H7 (cell line): ENCODE measurements around the gene TFCP2. TPM values are rescaled to one million over a fixed set of nuclear protein-coding genes. Genes with fewer than 3 reads are reported as not detected.
"Not testable (repeated sequence)": the region's sequence is repeated elsewhere in the genome, so short reads cannot be mapped to it uniquely, and the experiment has no call there.

Experiments
- DNase-seq: peaks from one replicate; pipeline ENCODE4 v3.0.0; 2012
- H3K27me3 ChIP-seq: 2 replicates; pipeline ENCODE4 v1.6.0; 2011; ENCODE audit warnings: mild to moderate bottlenecking, low read length; ENCODE audit not compliant: control insufficient read depth, insufficient read depth
- H3K36me3 ChIP-seq: replicated peaks from 2 replicates; pipeline ENCODE4 v1.5.1; 2011; ENCODE audit warnings: low read length; ENCODE audit not compliant: control insufficient read depth, insufficient read depth
- H3K4me3 ChIP-seq: 2 replicates; pipeline ENCODE4 v1.5.1; 2011; ENCODE audit warnings: low read depth, mild to moderate bottlenecking, control low read depth, low read length, moderate library complexity; ENCODE audit not compliant: insufficient read depth
- total RNA-seq: library from RNA; depleted of rRNA; stranded (reverse); fragments of >200 nt; shearing (Covaris generic); gene quantifications from 2 replicates; pipeline ENCODE4 v1.2.3, GENCODE V29; 2014; rRNA removed

Gene TFCP2
- total RNA-seq, result 11.8 and 16.0 TPM in 2 replicates

DNA sequence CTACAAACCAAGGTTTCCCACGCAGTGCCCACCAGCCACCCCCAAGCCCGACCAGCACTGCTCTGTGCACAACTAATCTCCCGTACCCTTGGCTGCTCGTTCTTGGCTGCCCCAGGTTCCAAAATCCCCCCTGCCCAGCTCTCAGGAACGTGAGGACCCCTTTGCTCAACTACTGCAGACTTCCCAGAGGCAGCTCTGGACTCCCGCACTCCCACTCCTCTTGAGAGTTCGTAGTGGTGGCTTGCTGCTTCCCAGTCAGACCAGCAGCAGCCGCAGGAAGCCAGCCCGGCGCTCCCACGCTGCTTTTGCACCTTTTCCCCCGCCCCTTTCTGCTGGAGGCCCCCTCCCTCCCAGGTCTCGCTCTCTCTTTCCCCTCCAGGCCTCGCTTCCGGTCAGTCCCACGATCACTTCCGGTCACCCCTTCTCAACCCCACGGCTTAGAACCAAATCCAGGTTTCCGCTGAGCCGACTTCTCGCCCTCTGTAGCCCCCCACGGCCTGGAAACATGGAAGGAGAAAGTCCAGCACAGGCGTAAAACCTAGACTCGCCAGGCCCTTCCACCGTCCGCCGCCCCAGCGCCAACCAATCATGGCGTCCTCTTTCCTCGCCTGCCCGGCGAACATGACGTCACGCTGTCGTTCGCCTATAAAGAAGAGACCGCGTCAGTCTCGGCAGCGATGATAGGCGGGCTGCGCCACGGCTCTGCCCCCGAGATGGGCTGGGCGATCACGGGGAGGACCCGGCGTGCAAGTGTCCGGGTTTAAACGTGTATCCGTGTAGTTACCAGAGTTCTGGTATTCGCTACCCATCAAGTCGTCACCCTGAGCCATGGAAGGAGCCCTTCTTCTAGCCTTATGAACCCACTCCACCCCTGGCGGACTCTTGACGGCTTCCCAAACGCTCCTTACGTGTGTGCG lies at the start of gene TFCP2:
Gene TFCP2 (minus strand): TSS at position 621 of the 917 bp plus-strand sequence. CDS start 713 bp downstream, outside the sequence.
- Histone ChIP-seq H3K27me3 (no peaks in the 10 kb centered on the region), H3K4me3 (peak within 1 kb of the TSS; percentile 55), H3K36me3 (no peaks in the 10 kb centered on the region)
- peak; percentile 96 for DNase-seq

- H3K36me3 ChIP-seq, result no peaks in the 10 kb centered on the region
- no peak overlapping the region for H3K4me3 ChIP-seq
- no peak for DNase-seq
- no peaks in the 10 kb centered on the region for H3K27me3 ChIP-seq
Observed at GRCh38 chr12:51222461-51222860, 49.5 kb upstream of the TFCP2 start.

- H3K4me3 ChIP-seq, H3K36me3 ChIP-seq, DNase-seq, H3K27me3 ChIP-seq: not testable (repeated sequence)
Observed at GRCh38 chr12:51219857-51220256, 46.9 kb upstream of the TFCP2 start.

- Histone ChIP-seq H3K36me3 (no peaks in the 10 kb centered on the region), H3K4me3 (no peak overlapping the region)
- DNase-seq, result no peak
Observed at GRCh38 chr12:51219322-51219721, 46.4 kb upstream of the TFCP2 start.

DNA sequence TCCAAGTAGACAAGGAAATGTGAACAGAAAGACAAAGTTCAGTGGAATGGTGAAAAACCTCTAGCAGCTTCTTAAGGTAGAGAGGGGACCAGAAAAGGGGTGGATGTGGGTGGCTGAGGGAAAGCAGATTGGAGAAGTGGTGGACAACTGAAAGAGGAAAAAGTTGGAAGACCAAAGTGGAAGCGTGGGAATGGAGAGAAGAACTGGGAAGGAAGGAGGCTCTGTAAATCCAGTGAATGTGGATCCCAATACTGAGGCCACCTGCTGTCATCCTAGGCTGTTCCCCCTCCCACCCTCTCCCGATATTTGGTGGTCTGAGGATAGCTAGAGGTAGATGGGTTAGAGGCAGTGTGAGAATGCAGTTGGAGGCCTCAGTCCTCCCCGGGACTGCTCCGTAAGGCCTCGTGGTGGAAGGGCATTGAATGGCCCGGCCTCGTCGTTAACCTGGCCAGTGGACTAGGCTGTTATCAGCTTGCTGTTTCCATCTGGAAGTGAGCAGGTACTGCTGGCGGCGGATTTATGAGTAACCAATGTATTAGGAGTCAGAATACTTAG lies 45.7 kb upstream of the TFCP2 start:
- Histone ChIP-seq H3K27me3 (no peaks in the 10 kb centered on the region), H3K4me3 (peak overlapping the region; percentile 61), H3K36me3 (no peaks in the 10 kb centered on the region)
- DNase-seq, result peak; percentile 65

More at GRCh38 chr12:51219322-51219721, 46.4 kb upstream of the TFCP2 start:
- no peaks in the 10 kb centered on the region for H3K27me3 ChIP-seq

DNA sequence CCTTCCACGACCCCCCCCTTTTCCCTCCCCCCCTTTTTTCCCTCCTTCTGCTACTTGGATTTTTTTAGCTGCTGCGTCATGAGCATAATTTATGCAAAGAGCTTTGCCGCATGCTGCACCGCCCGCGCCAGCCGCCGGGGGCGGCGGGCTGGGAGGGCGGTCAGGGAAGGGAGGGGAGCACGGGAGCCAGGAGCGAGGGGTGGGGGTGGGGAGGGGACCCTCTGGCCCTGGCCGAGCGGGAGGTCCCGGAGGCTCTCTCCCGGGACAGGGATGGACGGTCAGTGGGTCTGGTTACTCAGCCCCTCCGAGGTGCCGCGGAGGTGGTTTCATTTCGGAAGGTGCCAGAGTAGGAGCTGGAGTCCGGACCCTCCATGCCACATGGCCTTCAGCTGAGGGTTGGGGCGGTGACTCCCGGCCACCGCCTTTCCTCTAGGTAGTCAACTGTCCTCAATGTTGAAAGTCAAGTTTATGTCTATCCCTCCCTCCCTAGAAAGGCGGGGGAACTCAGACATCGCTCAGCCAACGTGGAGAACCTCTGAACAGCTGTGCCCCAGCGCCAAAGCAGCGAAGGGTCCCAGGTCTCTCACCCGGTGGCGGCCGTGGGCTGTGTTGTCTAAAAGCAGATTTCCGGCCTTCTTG lies 45.2 kb upstream of the TFCP2 start, which contains the start of gene POU6F1:
Gene POU6F1 (minus strand): TSS at position 95 of the 639 bp plus-strand sequence. CDS start 11,226 bp downstream, outside the sequence.
- no peaks in the 10 kb centered on the region for H3K36me3 ChIP-seq
- H3K4me3 ChIP-seq, result peak within 1 kb of the TSS; percentile 61
- no peaks in the 10 kb centered on the region for H3K27me3 ChIP-seq
- DNase-seq, result peak; percentile 97

- peak overlapping the region; percentile 61 for H3K4me3 ChIP-seq
- no peaks in the 10 kb centered on the region for H3K27me3 ChIP-seq
- DNase-seq, result peak; percentile 94
- H3K36me3 ChIP-seq, result no peaks in the 10 kb centered on the region
Observed at GRCh38 chr12:51217133-51217967, 44.4 kb upstream of the TFCP2 start.

DNA sequence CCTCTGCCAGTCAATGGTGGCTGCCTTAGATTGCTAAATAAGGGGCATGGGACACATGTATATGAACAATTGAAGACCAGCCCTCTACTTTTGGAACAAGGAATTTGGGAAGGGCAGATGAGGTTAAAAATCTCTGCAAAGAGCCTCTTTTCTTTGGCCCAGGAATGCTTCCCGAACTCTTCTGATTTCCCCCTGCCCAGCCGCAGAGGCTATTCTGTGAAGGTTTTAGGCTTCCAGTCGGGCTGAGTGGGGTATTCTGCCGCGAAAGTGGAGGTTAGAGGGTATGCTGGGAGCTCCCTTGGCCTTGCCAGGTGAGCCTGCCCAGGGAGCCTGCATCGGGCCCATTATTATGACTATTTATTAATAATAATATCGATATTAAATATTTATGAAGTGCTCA lies 43.7 kb upstream of the TFCP2 start:
- H3K27me3 ChIP-seq, result no peaks in the 10 kb centered on the region
- DNase-seq, result peak; percentile 66
- H3K4me3 ChIP-seq, result peak overlapping the region; percentile 61
- H3K36me3 ChIP-seq, result no peaks in the 10 kb centered on the region

DNA sequence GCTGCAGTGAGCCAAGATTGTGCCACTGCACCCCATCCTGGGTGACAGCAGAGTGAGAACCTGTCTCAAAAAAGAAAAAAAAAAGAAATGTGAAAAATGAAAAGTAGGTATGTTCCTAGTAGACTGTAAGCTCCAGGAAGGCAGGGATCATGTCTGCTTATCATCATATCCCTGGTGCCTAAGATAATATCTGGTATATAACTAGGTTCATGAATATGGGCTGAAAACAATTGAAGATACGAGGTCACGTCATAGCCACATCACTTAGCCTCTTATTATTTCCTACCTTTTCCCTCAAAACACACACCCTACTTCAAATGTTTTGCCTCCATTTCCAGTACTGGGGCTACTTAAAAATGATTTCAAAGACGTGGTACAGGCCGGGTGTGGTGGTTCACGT lies 42.0 kb upstream of the TFCP2 start:
- Histone ChIP-seq H3K4me3 (no peak overlapping the region), H3K36me3 (no peaks in the 10 kb centered on the region), H3K27me3 (no peaks in the 10 kb centered on the region)
- DNase-seq, result no peak

DNA sequence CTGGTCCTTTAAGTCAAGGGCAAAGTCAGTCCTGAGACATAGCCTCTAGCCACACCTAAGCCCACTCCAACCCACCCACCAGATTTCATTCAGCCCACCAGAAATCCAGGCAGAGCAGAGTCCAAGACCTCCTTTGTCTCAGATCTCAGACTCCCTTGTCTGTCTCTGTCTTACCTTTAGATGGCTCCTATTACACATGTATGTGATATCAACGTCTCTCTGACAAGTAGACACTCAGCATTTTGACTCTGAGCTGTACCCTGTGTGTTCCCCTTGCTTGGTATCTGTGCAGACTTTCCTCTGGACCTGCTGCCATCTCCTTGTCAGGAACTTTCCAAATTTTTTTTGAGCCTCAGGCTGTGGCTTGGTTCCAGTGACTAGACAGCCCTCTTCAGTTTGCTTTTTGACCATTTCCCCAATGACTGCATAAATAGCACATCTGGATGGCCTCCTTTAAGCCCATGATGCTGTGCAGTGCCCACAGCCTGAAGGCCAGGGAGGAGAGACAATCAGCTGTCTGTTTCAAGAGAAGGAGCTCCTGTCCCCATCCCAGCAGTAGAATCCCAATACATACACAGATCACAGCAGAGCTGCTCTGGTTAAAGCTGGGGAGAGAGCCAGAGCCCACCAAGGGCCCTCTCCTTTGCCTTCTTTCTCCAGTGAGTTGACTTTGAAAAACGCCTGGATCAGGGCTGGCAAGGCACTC lies 37.9 kb upstream of the TFCP2 start:
- Histone ChIP-seq H3K27me3 (no peaks in the 10 kb centered on the region), H3K36me3 (no peaks in the 10 kb centered on the region), H3K4me3 (no peak overlapping the region)
- peak; percentile 8 for DNase-seq

GRCh38 chr12:51209259-51209658 lies 36.3 kb upstream of the TFCP2 start:
- H3K4me3 ChIP-seq, result no peak overlapping the region
- no peak for DNase-seq

DNA sequence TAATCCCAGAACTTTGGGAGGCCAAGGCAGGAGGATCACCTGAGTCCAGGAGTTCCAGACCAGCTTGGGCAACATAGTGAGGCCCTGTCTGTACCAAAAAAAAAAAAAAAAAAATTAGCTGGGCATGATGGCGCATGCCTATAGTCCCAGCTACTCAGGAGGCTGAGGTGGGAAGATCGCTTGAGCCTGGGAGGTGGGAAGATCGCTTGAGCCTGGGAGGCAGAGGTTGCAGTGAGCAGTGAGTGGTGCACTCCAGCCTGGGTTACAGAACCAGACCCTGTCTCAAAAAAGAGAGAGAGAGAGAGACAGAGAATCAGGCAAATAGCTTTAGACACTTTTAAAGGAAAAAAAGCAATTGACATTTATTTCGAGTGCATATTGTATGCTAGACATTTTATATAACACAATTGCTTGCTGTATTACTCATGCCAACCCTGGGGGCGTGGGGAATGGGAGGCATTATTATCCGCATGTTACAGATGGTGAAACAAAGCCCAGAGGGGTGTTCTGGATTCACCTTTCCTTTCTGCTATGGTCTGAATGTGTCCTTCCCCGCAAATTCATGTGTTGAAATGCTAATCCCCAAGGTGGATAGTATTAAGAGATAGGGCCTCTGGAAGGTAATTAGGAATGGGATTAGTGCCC lies 35.2 kb upstream of the TFCP2 start:
- no peak for DNase-seq
- H3K4me3 ChIP-seq, result no peak overlapping the region
- H3K36me3 ChIP-seq, result no peaks in the 10 kb centered on the region; the same call in 1 of the 2 replicates
- no peaks in the 10 kb centered on the region for H3K27me3 ChIP-seq

More at GRCh38 chr12:51209259-51209658, 36.3 kb upstream of the TFCP2 start:
- Histone ChIP-seq H3K36me3 (no peaks in the 10 kb centered on the region), H3K27me3 (no peaks in the 10 kb centered on the region)

GRCh38 chr12:51205350-51205749 lies 32.4 kb upstream of the TFCP2 start:
- no peak overlapping the region for H3K4me3 ChIP-seq
- no peaks in the 10 kb centered on the region for H3K27me3 ChIP-seq

More at GRCh38 chr12:51205350-51205749, 32.4 kb upstream of the TFCP2 start:
- DNase-seq, result no peak
- H3K36me3 ChIP-seq, result no peaks in the 10 kb centered on the region; the same call in 1 of the 2 replicates
